RCC 7860 (cell line): ENCODE measurements around the gene ETS1.

ENCODE experiments used
- DNase-seq: peaks from one replicate; pipeline ENCODE4 v3.0.0-alpha.2; 2015; ENCODE audit warnings: low spot score
- FAIRE-seq: peaks from 2 replicates; lab custom pipeline; 2012; peaks lifted over from hg19 to GRCh38; lab: Jason Lieb, UNC

Gene ETS1

GRCh38 chr11:128619007-128619406 is 31.6 kb upstream of the ETS1 start:
- no peak for FAIRE-seq
- DNase-seq, result no peak

- FAIRE-seq (no peak), DNase-seq (no peak)
Observed at GRCh38 chr11:128618603-128619002, 31.2 kb upstream of the ETS1 start.

GRCh38 chr11:128616161-128616560 is 28.8 kb upstream of the ETS1 start:
- DNase-seq (no peak), FAIRE-seq (no peak)

- no peak for DNase-seq
- no peak for FAIRE-seq
Observed at GRCh38 chr11:128615612-128616011, 28.3 kb upstream of the ETS1 start.

GRCh38 chr11:128615076-128615475 is 27.7 kb upstream of the ETS1 start:
- FAIRE-seq (no peak), DNase-seq (no peak)

GRCh38 chr11:128614026-128614425 is 26.7 kb upstream of the ETS1 start:
- no peak for DNase-seq
- no peak for FAIRE-seq

GRCh38 chr11:128613300-128613995 is 26.1 kb upstream of the ETS1 start:
- FAIRE-seq (no peak), DNase-seq (no peak)

- FAIRE-seq, result no peak
- DNase-seq, result no peak
Observed at GRCh38 chr11:128610721-128611617, 23.6 kb upstream of the ETS1 start.

GRCh38 chr11:128609785-128610184 is 22.4 kb upstream of the ETS1 start:
- FAIRE-seq, result no peak

GRCh38 chr11:128608746-128609407 is 21.5 kb upstream of the ETS1 start:
- DNase-seq, result no peak
- FAIRE-seq, result no peak

More at GRCh38 chr11:128609785-128610184, 22.4 kb upstream of the ETS1 start:
- no peak for DNase-seq

GRCh38 chr11:128607819-128608218 is 20.5 kb upstream of the ETS1 start:
- no peak for DNase-seq
- no peak for FAIRE-seq

GRCh38 chr11:128604723-128605122 is 17.4 kb upstream of the ETS1 start:
- FAIRE-seq (no peak), DNase-seq (no peak)

GRCh38 chr11:128603752-128604414 is 16.5 kb upstream of the ETS1 start:
- no peak for DNase-seq
- FAIRE-seq, result no peak

- FAIRE-seq (no peak), DNase-seq (no peak)
Observed at GRCh38 chr11:128603003-128603696, 15.8 kb upstream of the ETS1 start.

- FAIRE-seq (no peak), DNase-seq (no peak)
Observed at GRCh38 chr11:128599729-128600128, 12.4 kb upstream of the ETS1 start.

- DNase-seq, result no peak
- FAIRE-seq, result no peak
Observed at GRCh38 chr11:128598506-128599150, 11.3 kb upstream of the ETS1 start.

- no peak for FAIRE-seq
Observed at GRCh38 chr11:128598096-128598495, 10.7 kb upstream of the ETS1 start.

GRCh38 chr11:128597209-128597608 is 9.9 kb upstream of the ETS1 start:
- FAIRE-seq, result no peak
- DNase-seq, result no peak

More at GRCh38 chr11:128598096-128598495, 10.7 kb upstream of the ETS1 start:
- no peak for DNase-seq

GRCh38 chr11:128596250-128596649 is 8.9 kb upstream of the ETS1 start:
- no peak for FAIRE-seq
- no peak for DNase-seq

GRCh38 chr11:128595775-128596174 is 8.4 kb upstream of the ETS1 start:
- DNase-seq (no peak), FAIRE-seq (no peak)
